ENCODE data around the gene TMEM74B.

Gene TMEM74B

DNA sequence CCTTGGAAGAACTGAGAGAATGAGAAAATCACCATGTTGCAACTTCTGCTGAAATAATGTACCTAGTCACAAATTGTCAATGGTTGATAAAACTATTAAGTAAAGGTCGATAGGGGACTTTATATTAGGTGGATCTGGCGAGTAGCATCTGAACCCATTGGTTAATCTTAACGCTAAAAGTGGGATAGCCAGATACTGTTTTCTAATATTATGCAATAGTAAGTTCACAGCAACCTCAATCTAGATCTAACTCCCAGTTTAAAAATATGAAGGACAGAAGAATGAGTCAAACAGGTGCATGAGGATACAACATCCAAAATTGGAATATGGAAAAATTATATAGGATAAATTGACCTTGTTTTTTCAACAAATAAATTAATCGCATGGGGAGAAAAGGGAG, 47.5 kb downstream of the TMEM74B start:
- no peak for DNase-seq (ENCODE audit: low read depth)

DNA sequence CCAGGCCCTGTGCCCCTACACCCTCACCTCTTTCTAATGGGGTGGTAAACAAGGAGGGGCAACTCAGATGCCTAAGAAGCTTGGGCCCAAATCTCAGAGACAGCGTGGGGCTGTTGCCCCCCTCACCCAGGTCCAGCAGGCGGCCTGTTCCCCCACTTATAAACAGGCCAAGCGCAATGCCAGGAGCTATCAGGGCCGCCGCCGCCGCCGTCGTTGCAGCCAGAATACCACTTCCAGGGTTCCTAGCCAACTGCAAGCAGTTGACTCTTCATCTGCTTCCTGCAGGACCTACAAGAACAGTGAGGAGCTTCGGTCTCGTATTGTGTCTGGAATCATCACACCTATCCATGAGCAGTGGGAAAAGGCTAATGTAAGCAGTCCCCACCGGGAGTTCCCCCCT, 49.9 kb downstream of the TMEM74B start:
- no peak for DNase-seq (ENCODE audit: low read depth)

DNA sequence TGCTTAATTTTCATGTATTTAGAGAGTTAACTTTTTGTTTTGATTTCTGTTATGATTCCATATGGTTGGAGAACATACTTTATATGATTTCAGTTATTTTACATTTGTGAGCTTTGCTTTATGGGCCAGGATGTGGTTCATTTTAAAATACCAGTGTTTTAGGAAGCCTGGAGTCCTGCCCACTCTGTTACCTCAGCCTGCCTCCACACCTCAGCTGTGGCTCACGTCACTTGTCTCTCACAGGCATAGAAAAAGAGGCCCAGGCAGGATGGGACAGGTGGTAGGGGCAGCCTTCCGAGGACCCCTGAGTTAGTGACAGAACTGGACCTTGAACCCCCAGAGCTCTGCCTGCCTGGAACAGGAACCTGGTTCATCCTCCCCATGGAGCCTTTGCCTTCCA, 50.4 kb downstream of the TMEM74B start:
- no peak for DNase-seq (ENCODE audit: low read depth)

DNA sequence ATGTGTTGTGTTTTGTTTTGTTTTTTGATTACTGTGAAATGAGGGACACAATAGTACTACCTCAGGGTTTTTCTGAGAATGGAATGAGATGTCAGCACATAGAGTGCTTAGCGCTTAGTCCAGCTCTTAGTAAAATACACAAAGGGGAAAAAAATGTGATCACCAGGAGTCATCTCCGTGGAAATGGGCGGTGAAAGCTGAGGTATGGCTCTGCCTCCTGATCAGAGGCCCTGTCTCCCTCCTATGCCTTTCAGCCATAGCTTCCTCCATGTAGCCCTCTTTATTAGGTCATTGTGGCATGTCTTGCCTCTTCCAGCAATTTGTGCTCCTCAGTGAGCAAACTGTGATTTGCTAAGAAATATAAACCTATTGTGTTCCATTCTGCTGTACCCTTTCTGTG, 53.4 kb downstream of the TMEM74B start:
- DNase-seq (ENCODE audit: low read depth), result no peak

DNA sequence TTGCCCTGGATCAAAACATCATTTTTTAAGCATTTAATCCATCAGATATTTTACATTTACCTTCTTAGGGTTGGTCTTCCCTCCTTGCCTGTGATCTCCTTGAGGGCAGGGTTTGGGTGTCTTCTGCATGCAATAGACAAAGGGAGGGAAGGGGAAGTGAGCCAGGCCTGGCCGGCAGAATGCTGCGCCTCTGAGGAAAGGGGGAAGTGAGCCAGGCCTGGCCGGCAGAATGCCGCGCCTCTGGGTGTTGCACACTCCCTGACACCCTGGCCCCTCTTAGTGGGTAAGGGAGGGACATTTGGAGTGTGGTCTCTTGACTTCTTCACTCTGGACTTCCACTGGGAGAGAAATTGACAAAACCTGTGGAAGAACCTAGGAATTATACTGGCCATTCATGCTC, 53.9 kb downstream of the TMEM74B start:
- no peak for DNase-seq (ENCODE audit: low read depth)

All from activated T-cell treated with anti-CD3 and anti-CD28 coated beads for 24 hours (primary cell).